Measurements from ENCODE around the gene XPR1. TPM values are rescaled to one million over a fixed set of nuclear protein-coding genes. Genes with fewer than 3 reads are reported as not detected.

Gene XPR1
- total and polyA plus RNA-seq, 10 of the 15 experiments (the other 5 are each of a cell fraction or from before 2014, with no cell fraction given) = 1.1 to 33.9 (median 11.3) TPM

DNA sequence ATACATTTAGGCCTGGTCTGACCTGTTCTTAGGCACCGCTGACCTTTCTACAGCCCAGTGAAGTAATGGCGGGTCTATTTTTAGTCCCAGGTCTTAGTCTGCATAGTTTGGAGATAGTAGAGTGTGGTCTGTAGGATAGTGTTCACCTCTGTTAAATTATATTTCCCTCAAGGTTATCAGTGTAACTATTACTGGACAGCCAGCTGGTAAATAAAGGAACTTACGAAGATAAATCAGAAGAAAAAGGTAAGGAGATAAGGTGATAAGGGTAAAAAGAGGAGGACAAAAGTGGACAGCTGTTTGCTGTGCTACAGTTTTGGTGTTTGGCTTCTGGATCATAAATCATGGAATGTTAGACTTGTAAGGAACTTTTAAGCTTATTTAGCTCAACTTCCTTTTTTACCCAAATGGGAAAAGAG lies 8.7 kb downstream of the XPR1 start:
- POLR2A ChIA-PET = interaction anchor here (1.3 kb wide), 1 partner anchor 9 kb away, joined by 6 read pairs; the partner anchor contains the start of gene XPR1
- Histone ChIP-seq H3K4me1 (ENCODE audit: control insufficient read depth, insufficient read depth, low read length) (no peaks in the 10 kb centered on the region), H3K4me2 (ENCODE audit: control insufficient read depth, insufficient read depth) (no peak overlapping the region), H3K9ac (ENCODE audit: control insufficient read depth, insufficient read depth, low read length) (no peak overlapping the region), H3K9me3 (replicated peaks; ENCODE audit: control insufficient read depth, insufficient read depth, low read length) (no peaks in the 10 kb centered on the region), H3K36me3 (ENCODE audit: control insufficient read depth in 2 of 2, insufficient read depth in 2 of 2, low read length in 1 of 2) (no peaks in the 10 kb centered on the region), H3K27me3 (replicated peaks in 1 of 2; ENCODE audit: control insufficient read depth in 2 of 2, insufficient read depth in 2 of 2, low read length in 1 of 2) (no peaks in the 10 kb centered on the region), H3K27ac (ENCODE audit: control insufficient read depth, insufficient read depth) (no peak overlapping the region), H2AFZ (ENCODE audit: control insufficient read depth, low read depth, low read length) (no peak overlapping the region), H3K4me3 (no peak overlapping the region), H4K20me1 (ENCODE audit: control insufficient read depth, insufficient read depth) (no peaks in the 10 kb centered on the region), H3K79me2 (ENCODE audit: control insufficient read depth, insufficient read depth, low read length) (no peaks in the 10 kb centered on the region)
- BruUV-seq (replicated peaks) = no TSS peak
- WGBS (ENCODE audit: insufficient coverage, insufficient replicate concordance, low lambda C conversion rate, missing lambda C conversion rate) = 98% methylated on average over 3 of the region's 3 CpGs
- CTCF ChIA-PET = interaction anchor here (0.8 to 2.7 kb wide), 7 partner anchors 9 to 525 kb away, joined by 3 to 21 read pairs (median 4); partner anchors contain the start of gene XPR1
- FAIRE-seq = no peak
- SMC1A ChIA-PET (ENCODE audit: uncharacterized antibody, unreplicated experiment) = interaction anchor here (0.7 to 1.9 kb wide), 10 partner anchors 9 to 221 kb away, joined by 3 to 12 read pairs (median 4); partner anchors contain the start of gene XPR1
- TF ChIP-seq ZBTB11 (CRISPR knock-in tag; IDR thresholded peaks at IDR 0.05) = no peak
- in situ Hi-C loops (cut with MboI) = loop anchor here (25.0 kb wide), 1 partner anchor 522 kb away; no protein-coding TSS in a partner anchor
- RAD21 ChIA-PET (ENCODE audit: unreplicated experiment) = interaction anchor here (2.0 kb wide), 2 partner anchors 9 to 221 kb away, joined by 6 to 14 read pairs; partner anchors contain the start of gene XPR1
- intact Hi-C loops (cut with micrococcal nuclease; ENCODE audit: unreplicated experiment) = no loop called here
- no peak for ATAC-seq
- no peak for DNase-seq (ENCODE audit: low read depth, low spot score)

- ATAC-seq (no peak), DNase-seq (ENCODE audit: low read depth, low spot score) (no peak), FAIRE-seq (no peak)
- in situ Hi-C loops (cut with MboI) (loop anchor here (25.0 kb wide), 1 partner anchor 521 kb away; no protein-coding TSS in a partner anchor), intact Hi-C loops (cut with micrococcal nuclease; ENCODE audit: unreplicated experiment) (no loop called here)
- no peak overlapping the region for H3K4me2 ChIP-seq (ENCODE audit: control insufficient read depth, insufficient read depth)
- POLR2A ChIA-PET = interaction anchor here (1.3 kb wide), 1 partner anchor 10 kb away, joined by 6 read pairs; the partner anchor contains the start of gene XPR1
- H3K4me1 ChIP-seq (ENCODE audit: control insufficient read depth, insufficient read depth, low read length) = no peaks in the 10 kb centered on the region
- RAD21 ChIA-PET (ENCODE audit: unreplicated experiment) = interaction anchor here (2.0 kb wide), 2 partner anchors 10 to 220 kb away, joined by 6 to 14 read pairs; partner anchors contain the start of gene XPR1
- H3K4me3 ChIP-seq = no peak overlapping the region
- CTCF ChIA-PET = interaction anchor here (1.1 to 2.7 kb wide), 5 partner anchors 10 to 524 kb away, joined by 4 to 21 read pairs (median 5); partner anchors contain the start of gene XPR1
- H4K20me1 ChIP-seq (ENCODE audit: control insufficient read depth, insufficient read depth) = no peaks in the 10 kb centered on the region
- no peaks in the 10 kb centered on the region for H3K27me3 ChIP-seq (replicated peaks in 1 of 2; ENCODE audit: control insufficient read depth in 2 of 2, insufficient read depth in 2 of 2, low read length in 1 of 2)
- H3K9ac ChIP-seq (ENCODE audit: control insufficient read depth, insufficient read depth, low read length) = no peak overlapping the region
- no peaks in the 10 kb centered on the region for H3K79me2 ChIP-seq (ENCODE audit: control insufficient read depth, insufficient read depth, low read length)
- no TSS peak for BruUV-seq (replicated peaks)
- H2AFZ ChIP-seq (ENCODE audit: control insufficient read depth, low read depth, low read length) = no peak overlapping the region
- no peaks in the 10 kb centered on the region for H3K9me3 ChIP-seq (replicated peaks; ENCODE audit: control insufficient read depth, insufficient read depth, low read length)
- no peaks in the 10 kb centered on the region; a peak in 1 of 4 replicates for H3K36me3 ChIP-seq (ENCODE audit: control insufficient read depth in 2 of 2, insufficient read depth in 2 of 2, low read length in 1 of 2)
- SMC1A ChIA-PET (ENCODE audit: uncharacterized antibody, unreplicated experiment) = interaction anchor here (1.0 to 1.9 kb wide), 5 partner anchors 9 to 54 kb away, joined by 3 to 9 read pairs (median 3); partner anchors contain the start of gene XPR1
- H3K27ac ChIP-seq (ENCODE audit: control insufficient read depth, insufficient read depth) = no peak overlapping the region
- TF ChIP-seq ESRRA (IDR thresholded peaks at IDR 0.05; ENCODE audit: low read length) (no peak), RELA (IDR thresholded peaks at IDR 0.05; ENCODE audit: borderline replicate concordance, partially characterized antibody) (no peak), BHLHE40 (IDR thresholded peaks at IDR 0.05; ENCODE audit: borderline replicate concordance in 1 of 2, low read depth in 2 of 2, low read length in 1 of 2) (no peak), USF1 (IDR thresholded peaks at IDR 0.05; ENCODE audit: borderline replicate concordance, extremely low read length, insufficient read depth, low read depth, low read length) (no peak), NFYB (IDR thresholded peaks at IDR 0.05; ENCODE audit: insufficient read depth, low read depth, low read length) (no peak), MEF2B (IDR thresholded peaks at IDR 0.05; ENCODE audit: partially characterized antibody, poor library complexity, severe bottlenecking) (no peak)
- TF ChIP-seq, protein P1, sequence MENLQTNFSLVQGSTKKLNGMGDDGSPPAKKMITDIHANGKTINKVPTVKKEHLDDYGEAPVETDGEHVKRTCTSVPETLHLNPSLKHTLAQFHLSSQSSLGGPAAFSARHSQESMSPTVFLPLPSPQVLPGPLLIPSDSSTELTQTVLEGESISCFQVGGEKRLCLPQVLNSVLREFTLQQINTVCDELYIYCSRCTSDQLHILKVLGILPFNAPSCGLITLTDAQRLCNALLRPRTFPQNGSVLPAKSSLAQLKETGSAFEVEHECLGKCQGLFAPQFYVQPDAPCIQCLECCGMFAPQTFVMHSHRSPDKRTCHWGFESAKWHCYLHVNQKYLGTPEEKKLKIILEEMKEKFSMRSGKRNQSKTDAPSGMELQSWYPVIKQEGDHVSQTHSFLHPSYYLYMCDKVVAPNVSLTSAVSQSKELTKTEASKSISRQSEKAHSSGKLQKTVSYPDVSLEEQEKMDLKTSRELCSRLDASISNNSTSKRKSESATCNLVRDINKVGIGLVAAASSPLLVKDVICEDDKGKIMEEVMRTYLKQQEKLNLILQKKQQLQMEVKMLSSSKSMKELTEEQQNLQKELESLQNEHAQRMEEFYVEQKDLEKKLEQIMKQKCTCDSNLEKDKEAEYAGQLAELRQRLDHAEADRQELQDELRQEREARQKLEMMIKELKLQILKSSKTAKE (IDR thresholded peaks at IDR 0.05; ENCODE audit: low read depth, poor library complexity, severe bottlenecking) = no peak
These were observed 9.8 kb downstream of the XPR1 start for GRCh38 chr1:180641662-180642061.
